Trophoblast cell (in vitro differentiated cells and primary cell): ENCODE data around the gene NLRP3.
"Not testable (repeated sequence)": the region's sequence is repeated elsewhere in the genome, so short reads cannot be mapped to it uniquely, and the experiment has no call there.

Experiments used
- DNase-seq, 2 donors: peaks; one replicate each; pipeline ENCODE4 v3.0.0-alpha.2; 2016
- H2AFZ ChIP-seq: 2 replicates; pipeline ENCODE4 v1.6.1; 2013; ENCODE audit warnings: low read length, moderate library complexity, mild to moderate bottlenecking; ENCODE audit not compliant: insufficient read depth, poor library complexity
- H2AK5ac ChIP-seq: 2 replicates; pipeline ENCODE4 v1.6.1; 2013; ENCODE audit warnings: mild to moderate bottlenecking, low read length
- H2BK120ac ChIP-seq: 2 replicates; pipeline ENCODE4 v1.6.1; 2013; ENCODE audit warnings: low read length, mild to moderate bottlenecking, moderate library complexity; ENCODE audit not compliant: insufficient read depth, poor library complexity
- H2BK12ac ChIP-seq: 2 replicates; pipeline ENCODE4 v1.6.1; 2013; ENCODE audit warnings: mild to moderate bottlenecking, low read length, moderate library complexity
- H2BK5ac ChIP-seq: 2 replicates; pipeline ENCODE4 v1.6.1; 2013; ENCODE audit warnings: low read length, low read depth, moderate library complexity, mild to moderate bottlenecking; ENCODE audit not compliant: poor library complexity
- H3K14ac ChIP-seq: 2 replicates; pipeline ENCODE4 v1.6.1; 2013; ENCODE audit warnings: mild to moderate bottlenecking, low read length
- H3K18ac ChIP-seq: 2 replicates; pipeline ENCODE4 v1.6.1; 2013; ENCODE audit warnings: mild to moderate bottlenecking, low read length
- H3K23ac ChIP-seq: 2 replicates; pipeline ENCODE4 v1.6.1; 2013; ENCODE audit warnings: low read length
- H3K27ac ChIP-seq: 2 replicates; pipeline ENCODE4 v1.5.1; 2013; ENCODE audit warnings: low read depth, mild to moderate bottlenecking, inconsistent platforms, low read length, moderate library complexity
- H3K27me3 ChIP-seq: 2 replicates; pipeline ENCODE4 v1.6.1; 2013; ENCODE audit warnings: inconsistent platforms, mild to moderate bottlenecking, low read length, moderate library complexity; ENCODE audit not compliant: insufficient read depth
- H3K36me3 ChIP-seq, 2 experiments: 1 replicate in 1 of 2; 2 replicates in 1 of 2; pipeline ENCODE4 v1.6.1; 2013; ENCODE audit warnings: low read length in 2 of 2, mild to moderate bottlenecking in 2 of 2, moderate library complexity in 1 of 2; ENCODE audit not compliant: insufficient read depth in 2 of 2, control insufficient read depth in 1 of 2
- H3K4ac ChIP-seq: 2 replicates; pipeline ENCODE4 v1.6.1; 2013; ENCODE audit warnings: low read depth, mild to moderate bottlenecking, low read length, moderate library complexity
- H3K4me1 ChIP-seq, 2 experiments: 1 replicate in 1 of 2; 2 replicates in 1 of 2; pipeline ENCODE4 v1.6.1; 2013; ENCODE audit warnings: low read length in 2 of 2, mild to moderate bottlenecking in 2 of 2, moderate library complexity in 1 of 2; ENCODE audit not compliant: insufficient read depth in 2 of 2, control insufficient read depth in 1 of 2
- H3K4me2 ChIP-seq: 2 replicates; pipeline ENCODE4 v1.6.1; 2013; ENCODE audit warnings: inconsistent platforms, mild to moderate bottlenecking, low read length, moderate library complexity
- H3K4me3 ChIP-seq: 2 replicates; pipeline ENCODE4 v1.5.1; 2013; ENCODE audit warnings: mild to moderate bottlenecking, low read depth, low read length, inconsistent platforms
- H3K79me1 ChIP-seq: one replicate; pipeline ENCODE4 v1.6.1; 2013; ENCODE audit warnings: low read length
- H3K79me2 ChIP-seq: 2 replicates; pipeline ENCODE4 v1.6.1; 2013; ENCODE audit warnings: low read length, mild to moderate bottlenecking; ENCODE audit not compliant: control insufficient read depth, insufficient read depth, poor library complexity
- H3K9ac ChIP-seq: 2 replicates; pipeline ENCODE4 v1.6.1; 2013; ENCODE audit warnings: mild to moderate bottlenecking, low read length
- H3K9me3 ChIP-seq: 2 replicates; pipeline ENCODE4 v1.6.1; 2013; ENCODE audit warnings: low read depth, mild to moderate bottlenecking, control low read depth, inconsistent platforms, low read length; ENCODE audit not compliant: insufficient read depth
- H4K12ac ChIP-seq: 2 replicates; pipeline ENCODE4 v1.6.1; 2013; ENCODE audit warnings: low read depth, mild to moderate bottlenecking, low read length, moderate library complexity
- H4K8ac ChIP-seq: 2 replicates; pipeline ENCODE4 v1.6.1; 2013; ENCODE audit warnings: low read depth, mild to moderate bottlenecking, low read length, moderate library complexity
- H4K91ac ChIP-seq: one replicate; pipeline ENCODE4 v1.6.1; 2013; ENCODE audit warnings: low read depth, mild to moderate bottlenecking, low read length, moderate library complexity
- WGBS: extraction: QIAGEN DNeasy Blood & Tissue Kit; methylation state at CpG from one replicate; pipeline ENCODE4 v1.1.7; 2013; ENCODE audit warnings: missing lambda C conversion rate; ENCODE audit not compliant: insufficient read length, insufficient coverage; ENCODE audit errors: extremely low coverage; 5-methylcytosine and 5-hydroxymethylcytosine counted together

The NLRP3 gene

GRCh38 chr1:247374651-247375334 lies 41.2 kb upstream of the NLRP3 start:
- WGBS: no CpG with 5 or more reads among the region's 8 CpGs
- H3K79me1 ChIP-seq: peaks cover 27% of the 10 kb centered on the region

DNA sequence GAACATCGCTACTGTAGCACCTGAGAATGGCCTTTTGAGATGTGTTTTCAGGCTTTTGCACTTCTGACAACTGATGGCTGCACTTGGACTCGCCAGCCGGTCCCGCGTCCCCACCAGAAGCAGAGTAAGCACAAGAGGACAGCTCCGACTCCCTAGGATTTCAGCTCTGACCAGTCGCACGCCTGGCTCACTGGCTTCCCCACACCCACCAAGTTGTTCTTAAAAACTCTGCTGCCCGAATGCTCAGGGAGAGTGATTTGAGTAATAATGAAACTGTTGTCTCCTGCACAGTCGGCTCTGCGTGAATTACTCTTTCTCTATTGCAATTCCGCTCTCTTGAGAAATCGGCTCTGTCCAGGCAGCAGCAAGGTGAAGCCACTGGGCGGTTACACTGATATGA lies 40.2 kb upstream of the NLRP3 start:
- WGBS: no CpG with 5 or more reads among the region's 14 CpGs
- H3K14ac ChIP-seq: no peak overlapping the region

More at GRCh38 chr1:247374651-247375334, 41.2 kb upstream of the NLRP3 start:
- H2BK12ac ChIP-seq, H3K79me2 ChIP-seq, DNase-seq, H3K9ac ChIP-seq, H4K8ac ChIP-seq, H4K12ac ChIP-seq, H3K36me3 ChIP-seq, H3K4me3 ChIP-seq, H3K23ac ChIP-seq, H3K4ac ChIP-seq, H3K4me2 ChIP-seq, H3K18ac ChIP-seq, H2AK5ac ChIP-seq, H2BK5ac ChIP-seq, H3K27me3 ChIP-seq, H4K91ac ChIP-seq, H3K27ac ChIP-seq, H2AFZ ChIP-seq, H3K9me3 ChIP-seq, H3K14ac ChIP-seq, H2BK120ac ChIP-seq: not testable (repeated sequence)
- peaks cover 8 to 15% of the 10 kb centered on the region in 2 experiments for H3K4me1 ChIP-seq

DNA sequence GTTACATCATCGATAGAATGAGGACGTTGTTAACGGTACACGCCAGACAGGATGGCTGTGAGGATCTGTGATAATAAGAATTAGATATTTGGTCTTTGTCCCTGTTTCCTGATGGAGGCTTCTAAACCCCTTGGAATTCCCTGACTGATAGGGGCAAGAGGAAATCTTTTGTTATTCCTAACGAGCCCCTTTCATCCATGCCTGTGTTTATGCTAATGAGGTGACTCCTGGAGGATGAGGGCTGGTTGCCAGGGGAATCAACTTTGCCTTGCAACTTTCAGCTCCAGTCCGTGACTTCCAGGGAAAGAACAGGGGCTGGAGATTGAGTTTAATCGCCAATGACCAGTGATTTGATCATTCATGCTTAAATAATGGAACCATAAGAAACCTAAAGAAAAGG lies 39.3 kb upstream of the NLRP3 start:
- H3K18ac ChIP-seq: no peak overlapping the region
- peak overlapping the region; percentile 25 for H4K91ac ChIP-seq
- no peaks in the 10 kb centered on the region for H3K36me3 ChIP-seq
- H3K9ac ChIP-seq: no peak overlapping the region
- no peak overlapping the region for H2AK5ac ChIP-seq
- H3K79me1 ChIP-seq: peaks cover 18% of the 10 kb centered on the region
- H3K4me2 ChIP-seq: no peak overlapping the region
- H3K79me2 ChIP-seq: no peaks in the 10 kb centered on the region
- WGBS: no CpG with 5 or more reads among the region's 7 CpGs
- no peaks in the 10 kb centered on the region for H3K27me3 ChIP-seq
- H3K9me3 ChIP-seq: peaks cover 7% of the 10 kb centered on the region
- H3K4me3 ChIP-seq: no peak overlapping the region
- no peak overlapping the region for H4K12ac ChIP-seq
- H3K27ac ChIP-seq: no peak overlapping the region
- no peak for DNase-seq
- peak overlapping the region; percentile 40 for H4K8ac ChIP-seq
- H2BK12ac ChIP-seq: peak overlapping the region; percentile 46
- H3K4me1 ChIP-seq: peaks cover 5 to 12% of the 10 kb centered on the region in 2 experiments
- no peak overlapping the region for H3K23ac ChIP-seq
- no peak overlapping the region for H3K14ac ChIP-seq
- no peak overlapping the region for H2BK5ac ChIP-seq
- no peak overlapping the region for H3K4ac ChIP-seq
- H2BK120ac ChIP-seq: peak overlapping the region; percentile 50
- H2AFZ ChIP-seq: no peak overlapping the region

More for the DNA sequence above, 40.2 kb upstream of the NLRP3 start:
- H3K4me1 ChIP-seq: peaks cover 5 to 13% of the 10 kb centered on the region in 2 experiments
- no peak overlapping the region for H3K4ac ChIP-seq
- H3K9me3 ChIP-seq: peaks cover 7% of the 10 kb centered on the region
- no peak overlapping the region for H3K23ac ChIP-seq
- H2AK5ac ChIP-seq: no peak overlapping the region
- DNase-seq: no peak
- H3K4me2 ChIP-seq: no peak overlapping the region
- H3K27me3 ChIP-seq: no peaks in the 10 kb centered on the region
- H2BK120ac ChIP-seq: no peak overlapping the region
- H3K79me1 ChIP-seq: peaks cover 24% of the 10 kb centered on the region
- no peak overlapping the region for H3K27ac ChIP-seq
- H4K91ac ChIP-seq: no peak overlapping the region
- no peak overlapping the region for H3K9ac ChIP-seq
- H3K18ac ChIP-seq: no peak overlapping the region
- peak overlapping the region; percentile 6 for H2AFZ ChIP-seq
- H2BK5ac ChIP-seq: no peak overlapping the region
- peak overlapping the region; percentile 25 for H2BK12ac ChIP-seq
- H3K79me2 ChIP-seq: no peaks in the 10 kb centered on the region
- H3K36me3 ChIP-seq: no peaks in the 10 kb centered on the region
- no peak overlapping the region for H4K12ac ChIP-seq
- H4K8ac ChIP-seq: no peak overlapping the region
- H3K4me3 ChIP-seq: no peak overlapping the region

DNA sequence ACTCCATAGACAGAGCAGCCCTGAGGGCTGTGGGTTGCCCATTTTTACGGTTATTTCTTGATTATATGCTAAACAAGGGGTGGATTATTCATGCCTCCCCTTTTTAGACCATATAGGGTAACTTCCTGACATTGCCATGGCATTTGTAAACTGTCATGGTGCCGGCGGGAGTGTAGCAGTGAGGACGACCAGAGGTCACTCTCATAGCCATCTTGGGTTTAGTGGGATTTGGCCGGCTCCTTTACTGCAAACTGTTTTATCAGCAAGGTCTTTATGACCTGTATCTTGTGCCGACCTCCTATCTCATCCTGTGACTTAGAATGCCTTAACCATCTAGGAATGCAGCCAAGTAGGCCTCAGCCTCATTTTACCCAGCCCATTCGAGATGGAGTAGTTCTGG lies 38.3 kb upstream of the NLRP3 start:
- H3K4me1 ChIP-seq, DNase-seq: not testable (repeated sequence)

More for the DNA sequence above, 38.3 kb upstream of the NLRP3 start:
- no CpG with 5 or more reads among the region's 7 CpGs for WGBS
- H4K8ac ChIP-seq, H3K9me3 ChIP-seq, H3K36me3 ChIP-seq, H3K14ac ChIP-seq, H3K79me2 ChIP-seq, H2BK12ac ChIP-seq, H3K4me3 ChIP-seq, H3K4ac ChIP-seq, H4K91ac ChIP-seq, H2BK5ac ChIP-seq, H4K12ac ChIP-seq, H2AFZ ChIP-seq, H3K27ac ChIP-seq, H3K4me2 ChIP-seq, H3K23ac ChIP-seq, H2AK5ac ChIP-seq, H3K9ac ChIP-seq, H2BK120ac ChIP-seq, H3K18ac ChIP-seq, H3K27me3 ChIP-seq: not testable (repeated sequence)
- peaks cover 11% of the 10 kb centered on the region for H3K79me1 ChIP-seq
